Measurements from ENCODE around the gene TEX264.
A peak's percentile ranks its signal among the peaks of the same experiment; 100 is the strongest.

TEX264 gene

DNA sequence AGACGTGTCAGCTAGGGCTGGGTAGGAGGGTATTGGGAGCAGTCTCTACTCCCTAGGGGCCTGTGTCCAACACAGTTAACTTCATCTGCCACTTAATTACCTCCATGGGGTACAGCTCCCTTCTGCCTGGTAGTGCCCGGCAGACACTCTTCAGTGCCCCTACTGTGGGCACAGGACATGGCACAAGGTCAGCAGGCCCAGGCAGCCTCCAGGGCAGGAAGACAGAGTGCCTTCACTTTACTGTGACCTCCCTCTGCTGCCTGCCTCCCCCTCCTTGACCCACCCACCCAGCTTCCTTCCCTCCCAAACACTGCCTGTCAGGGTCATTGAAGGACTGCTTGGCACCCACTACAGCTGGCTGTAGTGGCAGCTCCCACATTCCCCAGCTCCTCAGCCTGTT is 29.4 kb downstream of the TEX264 start (continued):
- TF ChIP-seq, protein P1, sequence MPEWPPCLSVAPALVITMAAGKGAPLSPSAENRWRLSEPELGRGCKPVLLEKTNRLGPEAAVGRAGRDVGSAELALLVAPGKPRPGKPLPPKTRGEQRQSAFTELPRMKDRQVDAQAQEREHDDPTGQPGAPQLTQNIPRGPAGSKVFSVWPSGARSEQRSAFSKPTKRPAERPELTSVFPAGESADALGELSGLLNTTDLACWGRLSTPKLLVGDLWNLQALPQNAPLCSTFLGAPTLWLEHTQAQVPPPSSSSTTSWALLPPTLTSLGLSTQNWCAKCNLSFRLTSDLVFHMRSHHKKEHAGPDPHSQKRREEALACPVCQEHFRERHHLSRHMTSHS (tag by site-specific recombination; IDR thresholded peaks at IDR 0.05), result no peak
- TF ChIP-seq ZNF19 (tag by site-specific recombination; IDR thresholded peaks at IDR 0.05; ENCODE audit: low read depth) (no peak), MEIS1 (CRISPR knock-in tag; IDR thresholded peaks at IDR 0.05; ENCODE audit: borderline replicate concordance) (no peak)

DNA sequence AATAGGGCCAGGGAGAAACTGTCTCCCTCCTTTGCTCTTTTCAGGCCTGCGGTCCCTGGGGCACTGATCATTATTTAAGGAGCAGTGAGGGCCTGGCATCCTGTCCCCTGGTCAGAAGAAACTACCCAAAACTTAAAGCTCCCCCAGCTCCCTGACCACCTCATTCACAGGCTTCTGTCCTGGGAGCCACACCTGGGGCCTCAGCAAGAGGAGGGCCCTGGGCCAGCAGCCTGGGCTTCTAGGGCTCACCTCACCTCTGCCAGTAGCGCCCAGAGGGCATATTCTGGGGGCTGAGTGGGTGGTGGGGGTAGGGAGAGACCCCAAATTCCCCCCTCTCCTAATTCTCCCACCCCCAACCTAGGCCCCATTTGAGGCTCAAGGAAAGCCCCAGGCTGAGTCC is 31.1 kb downstream of the TEX264 start:
- H3K27ac ChIP-seq (ENCODE audit: extremely low read depth, low read depth, low read length), result no peak overlapping the region
- no peaks in the 10 kb centered on the region for H3K4me1 ChIP-seq (ENCODE audit: control insufficient read depth, insufficient read depth, low read length)
- no peak for TF ChIP-seq PRDM1 (tag by site-specific recombination; IDR thresholded peaks at IDR 0.05)
- TF ChIP-seq, protein P2, sequence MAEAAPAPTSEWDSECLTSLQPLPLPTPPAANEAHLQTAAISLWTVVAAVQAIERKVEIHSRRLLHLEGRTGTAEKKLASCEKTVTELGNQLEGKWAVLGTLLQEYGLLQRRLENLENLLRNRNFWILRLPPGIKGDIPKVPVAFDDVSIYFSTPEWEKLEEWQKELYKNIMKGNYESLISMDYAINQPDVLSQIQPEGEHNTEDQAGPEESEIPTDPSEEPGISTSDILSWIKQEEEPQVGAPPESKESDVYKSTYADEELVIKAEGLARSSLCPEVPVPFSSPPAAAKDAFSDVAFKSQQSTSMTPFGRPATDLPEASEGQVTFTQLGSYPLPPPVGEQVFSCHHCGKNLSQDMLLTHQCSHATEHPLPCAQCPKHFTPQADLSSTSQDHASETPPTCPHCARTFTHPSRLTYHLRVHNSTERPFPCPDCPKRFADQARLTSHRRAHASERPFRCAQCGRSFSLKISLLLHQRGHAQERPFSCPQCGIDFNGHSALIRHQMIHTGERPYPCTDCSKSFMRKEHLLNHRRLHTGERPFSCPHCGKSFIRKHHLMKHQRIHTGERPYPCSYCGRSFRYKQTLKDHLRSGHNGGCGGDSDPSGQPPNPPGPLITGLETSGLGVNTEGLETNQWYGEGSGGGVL (tag by site-specific recombination; IDR thresholded peaks at IDR 0.05), result 0 out of 2 replicates have a peak, but pooled peaks have one; percentile 10
- ChIA-PET CTCF (no interaction called here), POLR2A (interaction anchor here (0.7 kb wide), 1 partner anchor 135 kb away, joined by 5 read pairs; no protein-coding TSS in a partner anchor)
- no peak overlapping the region for H3K4me3 ChIP-seq (ENCODE audit: low read depth, low read length)
- H3K36me3 ChIP-seq (ENCODE audit: control insufficient read depth in 2 of 2, insufficient read depth in 1 of 2, low read length in 2 of 2), result peaks cover 0 to 76% of the 10 kb centered on the region in 2 experiments; a peak in 2 of 3 replicates
- no peaks in the 10 kb centered on the region for H3K9me3 ChIP-seq (ENCODE audit: control insufficient read depth, insufficient read depth, low read depth, low read length)

- ChIA-PET CTCF (no interaction called here), POLR2A (interaction anchor here (0.5 to 0.7 kb wide), 2 partner anchors 80 to 136 kb away, joined by 5 read pairs; no protein-coding TSS in a partner anchor)
These were observed 32.2 kb downstream of the TEX264 start for GRCh38 chr3:51703068-51703760.

GRCh38 chr3:51703761-51704510 is 32.9 kb downstream of the TEX264 start:
- H3K27ac ChIP-seq (ENCODE audit: extremely low read depth, low read depth, low read length), result no peak overlapping the region
- H3K9me3 ChIP-seq (ENCODE audit: control insufficient read depth, insufficient read depth, low read depth, low read length), result no peaks in the 10 kb centered on the region
- peaks cover 0 to 59% of the 10 kb centered on the region in 2 experiments; a peak in 2 of 3 replicates for H3K36me3 ChIP-seq (ENCODE audit: control insufficient read depth in 2 of 2, insufficient read depth in 1 of 2, low read length in 2 of 2)
- no peaks in the 10 kb centered on the region for H3K4me1 ChIP-seq (ENCODE audit: control insufficient read depth, insufficient read depth, low read length)
- no peak overlapping the region for H3K4me3 ChIP-seq (ENCODE audit: low read depth, low read length)
- CTCF ChIA-PET, result interaction anchor here (1.3 kb wide), 1 partner anchor 15 kb away, joined by 4 read pairs; no protein-coding TSS in a partner anchor
- no peak for TF ChIP-seq ZFP41 (tag by site-specific recombination; IDR thresholded peaks at IDR 0.05; ENCODE audit: borderline replicate concordance)
- no peak for TF ChIP-seq ZNF768 (tag by site-specific recombination; IDR thresholded peaks at IDR 0.05)
- no peak for TF ChIP-seq ZBTB6 (tag by site-specific recombination; IDR thresholded peaks at IDR 0.05)
- TF ChIP-seq ZNF274 (IDR thresholded peaks at IDR 0.05; ENCODE audit: low read length), result no peak
- TF ChIP-seq ZNF274 (tag by site-specific recombination; IDR thresholded peaks at IDR 0.05; ENCODE audit: borderline replicate concordance), result no peak
- no peak for TF ChIP-seq ZBTB7A (tag by site-specific recombination; IDR thresholded peaks at IDR 0.05; ENCODE audit: low read depth)
- no peak for TF ChIP-seq ZBTB8A (tag by site-specific recombination; IDR thresholded peaks at IDR 0.05)
- POLR2A ChIA-PET, result no interaction called here

More at GRCh38 chr3:51703068-51703760, 32.2 kb downstream of the TEX264 start:
- 0 out of 2 replicates have a peak, but pooled peaks have one; percentile 21 for TF ChIP-seq ZNF341 (tag by site-specific recombination; IDR thresholded peaks at IDR 0.05; ENCODE audit: low read depth)
- no peak for TF ChIP-seq KLF9 (tag by site-specific recombination; IDR thresholded peaks at IDR 0.05; ENCODE audit: low read depth)
- no peak for TF ChIP-seq ZNF426 (tag by site-specific recombination; IDR thresholded peaks at IDR 0.05)
- TF ChIP-seq ZNF335 (tag by site-specific recombination; conservative IDR thresholded peaks at IDR 0.05), result no peak
- TF ChIP-seq ZNF692 (tag by site-specific recombination; IDR thresholded peaks at IDR 0.05), result no peak
- Histone ChIP-seq H3K9me3 (ENCODE audit: control insufficient read depth, insufficient read depth, low read depth, low read length) (no peaks in the 10 kb centered on the region), H3K27ac (ENCODE audit: extremely low read depth, low read depth, low read length) (no peak overlapping the region), H3K4me1 (ENCODE audit: control insufficient read depth, insufficient read depth, low read length) (no peaks in the 10 kb centered on the region), H3K4me3 (ENCODE audit: low read depth, low read length) (no peak overlapping the region), H3K36me3 (ENCODE audit: control insufficient read depth in 2 of 2, insufficient read depth in 1 of 2, low read length in 2 of 2) (peaks cover 0 to 66% of the 10 kb centered on the region in 2 experiments; a peak in 2 of 3 replicates)
